Ascending aorta (tissue), 2 donors: ENCODE data around the gene AUTS2. TPM values are rescaled to one million over a fixed set of nuclear protein-coding genes. Genes with fewer than 3 reads are reported as not detected.

Experiments used
- DNase-seq, 2 donors: peaks; one replicate each; pipeline ENCODE4 v3.0.0-alpha.2; 2019; ENCODE audit warnings: low spot score in 2 of 2
- H3K27ac ChIP-seq, 2 donors: fragments of 200-600 bp; sonication (generic); one replicate each; pipeline ENCODE4 v1.5.1; 2016 to 2017; ENCODE audit warnings: mild to moderate bottlenecking in 1 of 2
- H3K27me3 ChIP-seq: fragments of 200-600 bp; sonication (generic); one replicate; pipeline ENCODE4 v1.5.1; 2017
- H3K36me3 ChIP-seq, 2 donors: fragments of 200-600 bp; sonication (generic); one replicate each; pipeline ENCODE4 v1.5.1; 2016
- H3K4me1 ChIP-seq, 2 donors: fragments of 200-600 bp; sonication (generic); one replicate each; pipeline ENCODE4 v1.5.1; 2016 to 2017; ENCODE audit warnings: mild to moderate bottlenecking in 1 of 2
- H3K4me3 ChIP-seq, 2 donors: fragments of 200-600 bp; sonication (generic); one replicate each; pipeline ENCODE4 v1.5.1; 2016 to 2017; ENCODE audit warnings: mild to moderate bottlenecking in 1 of 2
- H3K9me3 ChIP-seq, 2 donors: fragments of 200-600 bp; sonication (generic); one replicate each; pipeline ENCODE4 v1.5.1; 2016
- CTCF ChIP-seq, 3 experiments: fragments of 200-600 bp in 2 of 3; fragments of 450-650 bp in 1 of 3; sonication (generic) in 2 of 3; IDR thresholded peaks; one replicate each; pipeline ENCODE4 v1.5.1; 2016 to 2019; ENCODE audit warnings: antibody characterized with exemption in 3 of 3, mild to moderate bottlenecking in 1 of 3, moderate library complexity in 1 of 3
- intact Hi-C: fragments of 100-400 bp; cut with DNase I; formaldehyde crosslinking; loops from one replicate; pipeline ENCODE4 v1.15.1; 2023
- total RNA-seq: library from RNA; depleted of rRNA; stranded (reverse); fragments of >200 nt; gene quantifications from one replicate; pipeline ENCODE4 v1.1.0, GENCODE V29; 2016

The AUTS2 gene
- total RNA-seq, 1 donor from 2014 or later = 90.4 TPM

GRCh38 chr7:70377957-70378356, 779.7 kb downstream of the AUTS2 start:
- H3K36me3 ChIP-seq = no peaks in the 10 kb centered on the region
- TF ChIP-seq CTCF (IDR thresholded peaks at IDR 0.05) = no peak
- H3K27me3 ChIP-seq = no peaks in the 10 kb centered on the region

GRCh38 chr7:70379210-70379609, 780.9 kb downstream of the AUTS2 start:
- H3K9me3 ChIP-seq = no peaks in the 10 kb centered on the region
- peak overlapping the region in 1 of 2 donors; percentile 77 for H3K27ac ChIP-seq
- H3K4me1 ChIP-seq = peaks cover 3 to 28% of the 10 kb centered on the region in 2 donors
- intact Hi-C loops = loop anchor here (5.0 kb wide), 1 partner anchor 313 kb away; no protein-coding TSS in a partner anchor
- no peak for DNase-seq
- no peaks in the 10 kb centered on the region for H3K27me3 ChIP-seq
- no peak for TF ChIP-seq CTCF (IDR thresholded peaks at IDR 0.05)
- no peaks in the 10 kb centered on the region for H3K36me3 ChIP-seq
- H3K4me3 ChIP-seq = no peak overlapping the region

More at GRCh38 chr7:70377957-70378356, 779.7 kb downstream of the AUTS2 start:
- Histone ChIP-seq H3K27ac (no peak overlapping the region), H3K4me3 (no peak overlapping the region), H3K9me3 (no peaks in the 10 kb centered on the region), H3K4me1 (peaks cover 3 to 28% of the 10 kb centered on the region in 2 donors)
- intact Hi-C loops = loop anchor here (5.0 kb wide), 1 partner anchor 314 kb away; no protein-coding TSS in a partner anchor
- DNase-seq = no peak

GRCh38 chr7:70380421-70381015, 782.2 kb downstream of the AUTS2 start:
- Histone ChIP-seq H3K36me3 (no peaks in the 10 kb centered on the region), H3K27me3 (no peaks in the 10 kb centered on the region), H3K9me3 (no peaks in the 10 kb centered on the region), H3K4me3 (peak overlapping the region in 1 of 2 donors; percentile 38), H3K27ac (peak overlapping the region; percentile 77 to 91), H3K4me1 (peaks cover 3 to 28% of the 10 kb centered on the region in 2 donors)
- intact Hi-C loops = no loop called here
- TF ChIP-seq CTCF (IDR thresholded peaks at IDR 0.05) = no peak
- DNase-seq = peak in 1 of 2 donors; percentile 80

- intact Hi-C loops = no loop called here
- no peak overlapping the region for H3K4me3 ChIP-seq
- H3K4me1 ChIP-seq = peaks cover 0 to 33% of the 10 kb centered on the region in 2 donors
- DNase-seq = no peak
- H3K27ac ChIP-seq = no peak overlapping the region
- no peaks in the 10 kb centered on the region for H3K27me3 ChIP-seq
- TF ChIP-seq CTCF (IDR thresholded peaks at IDR 0.05) = no peak
- no peaks in the 10 kb centered on the region for H3K9me3 ChIP-seq
- H3K36me3 ChIP-seq = no peaks in the 10 kb centered on the region
Observed at GRCh38 chr7:70383066-70383782, 784.9 kb downstream of the AUTS2 start.

GRCh38 chr7:70384024-70384423, 785.7 kb downstream of the AUTS2 start:
- no peak for DNase-seq
- no peaks in the 10 kb centered on the region for H3K27me3 ChIP-seq
- no peak for TF ChIP-seq CTCF (IDR thresholded peaks at IDR 0.05)
- H3K4me3 ChIP-seq = no peak overlapping the region
- no peaks in the 10 kb centered on the region for H3K36me3 ChIP-seq
- H3K27ac ChIP-seq = no peak overlapping the region
- intact Hi-C loops = no loop called here
- peaks cover 0 to 36% of the 10 kb centered on the region in 2 donors for H3K4me1 ChIP-seq
- no peaks in the 10 kb centered on the region for H3K9me3 ChIP-seq
